Activated CD4-positive, CD25-positive, alpha-beta regulatory T cell treated with anti-CD3 and anti-CD28 coated beads, Interleukin-2, amount 50 U/mL, for 72 hours (primary cell): Measurements from ENCODE around the gene PTOV1.

Experiments used
- DNase-seq: peaks from one replicate; pipeline ENCODE4 v3.0.0; 2021

Gene PTOV1

DNA sequence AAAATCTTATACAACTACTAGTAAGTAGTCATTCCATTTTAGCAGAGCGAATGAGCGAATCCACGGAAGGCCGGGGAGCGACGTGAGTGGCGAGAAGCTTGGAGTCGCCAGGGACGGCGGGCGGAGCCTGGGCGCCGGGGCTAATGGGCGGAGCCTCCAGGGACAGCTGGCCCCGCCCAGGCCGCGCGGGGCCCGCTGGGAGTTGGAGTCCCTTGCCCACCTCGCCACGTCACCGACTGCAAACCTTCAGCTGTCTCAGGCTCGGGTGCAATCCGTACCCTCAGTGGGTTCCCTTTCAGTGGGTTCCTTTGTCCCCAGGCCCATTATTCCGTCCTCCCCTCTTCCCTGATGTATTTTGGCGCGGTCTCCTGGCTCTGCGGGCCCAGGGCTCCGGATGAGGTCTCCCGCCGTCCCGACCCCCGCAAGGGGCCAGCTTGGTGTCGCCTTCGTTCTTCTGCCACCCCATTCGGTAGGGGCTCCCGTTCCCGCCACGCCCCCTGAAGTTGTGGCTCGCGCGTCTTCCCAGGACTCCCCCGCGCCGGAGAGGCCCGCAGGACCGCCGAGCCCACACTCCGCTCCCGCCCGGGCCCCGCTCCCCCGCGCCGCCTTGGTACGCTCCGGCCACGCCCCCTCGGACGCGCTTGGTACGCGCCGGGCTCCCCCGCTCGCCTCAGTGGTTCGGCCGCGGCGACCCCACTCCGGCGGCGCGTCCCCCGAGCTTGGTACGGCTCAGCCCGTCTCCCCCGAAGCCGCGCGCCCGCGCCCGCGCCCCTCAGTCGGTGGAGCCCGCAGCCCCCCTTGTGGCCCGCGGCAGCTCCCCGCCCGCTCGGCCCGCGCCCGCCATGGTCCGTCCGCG is at the start of gene PTOV1:
PTOV1 (plus strand) TSS at position 673 of the 856 bp plus-strand sequence.
- DNase-seq = peak; percentile 93

GRCh38 chr19:49801401-49801888 is 49.5 kb upstream of the PTOV1 start:
- DNase-seq = no peak

DNA sequence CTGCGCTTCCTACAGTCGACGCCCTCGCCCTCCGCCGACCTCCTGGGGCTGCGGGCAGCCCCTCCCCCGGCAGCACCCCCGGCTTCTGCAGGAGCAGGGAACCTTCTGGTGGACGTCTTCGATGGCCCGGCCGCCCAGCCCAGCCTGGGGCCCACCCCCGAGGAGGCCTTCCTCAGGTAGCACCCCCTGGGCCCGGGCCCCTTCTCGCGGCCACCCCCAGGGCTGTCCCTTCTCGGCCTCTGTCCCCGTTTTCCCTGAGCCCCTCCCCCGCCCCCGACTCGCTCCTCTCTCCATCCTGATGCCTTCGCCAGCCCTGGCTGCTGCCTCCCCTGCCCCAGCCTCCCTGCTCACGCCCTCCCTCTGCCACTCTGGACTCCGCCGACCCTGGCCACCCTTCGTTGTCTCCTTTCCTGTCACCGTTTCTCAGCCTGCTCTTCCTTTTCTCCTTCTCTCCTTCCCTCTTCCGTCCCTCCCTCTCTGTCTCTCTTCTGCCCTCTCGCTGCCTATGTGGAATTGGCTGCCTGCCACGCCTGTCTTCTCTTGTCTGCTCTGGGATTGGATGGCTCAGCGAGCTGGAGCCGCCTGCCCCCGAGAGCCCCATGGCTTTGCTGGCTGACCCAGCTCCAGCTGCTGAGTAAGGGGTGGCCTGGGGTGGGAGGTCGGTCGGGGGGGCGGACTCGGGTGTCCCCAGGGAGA is 48.8 kb upstream of the PTOV1 start:
- no peak for DNase-seq

DNA sequence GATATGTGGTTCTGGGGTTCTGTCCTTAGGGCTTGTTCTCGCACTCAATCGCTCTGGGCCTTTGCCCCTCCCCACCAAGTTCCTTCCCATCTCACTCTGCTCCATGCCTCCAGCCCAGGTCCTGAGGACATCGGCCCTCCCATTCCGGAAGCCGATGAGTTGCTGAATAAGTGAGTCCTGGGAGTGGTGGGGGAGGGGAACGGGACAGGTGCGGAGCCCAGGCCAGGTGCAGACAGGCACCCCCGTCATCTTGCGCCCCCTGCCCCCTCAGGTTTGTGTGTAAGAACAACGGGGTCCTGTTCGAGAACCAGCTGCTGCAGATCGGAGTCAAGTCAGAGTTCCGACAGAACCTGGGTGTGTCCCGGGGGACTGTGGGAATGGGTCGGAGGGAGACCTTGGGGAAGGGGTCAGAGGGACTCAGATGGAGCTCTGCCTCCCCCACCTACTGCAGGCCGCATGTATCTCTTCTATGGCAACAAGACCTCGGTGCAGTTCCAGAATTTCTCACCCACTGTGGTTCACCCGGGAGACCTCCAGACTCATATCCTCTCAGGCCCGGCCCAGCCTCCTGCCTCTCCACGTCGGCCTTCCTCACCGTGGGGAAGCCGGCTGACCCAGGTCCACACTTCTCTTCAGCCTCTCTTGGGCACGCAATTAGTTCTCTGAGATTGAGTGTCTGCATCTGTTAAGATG is 48.0 kb upstream of the PTOV1 start:
- no peak for DNase-seq

DNA sequence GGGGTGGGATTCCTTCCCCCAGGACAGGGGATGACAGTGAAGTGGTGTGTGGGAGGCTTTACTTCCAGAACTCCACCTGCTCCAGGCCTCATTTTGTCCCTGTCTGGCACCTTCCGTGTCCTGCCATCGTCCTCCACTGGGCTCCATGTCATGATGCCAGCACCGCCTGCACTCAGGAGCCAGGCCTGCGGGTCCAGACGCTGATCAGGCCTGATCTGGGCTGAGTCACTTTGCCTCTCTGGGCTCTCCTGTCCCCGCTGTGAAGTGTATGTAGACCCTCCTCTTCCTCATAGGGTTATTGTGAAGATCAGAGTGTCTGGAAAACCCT is 47.5 kb upstream of the PTOV1 start:
- no peak for DNase-seq

- no peak for DNase-seq
Measured at GRCh38 chr19:49805822-49806619, 44.9 kb upstream of the PTOV1 start.

- no peak for DNase-seq
Measured at GRCh38 chr19:49806620-49806959, 44.4 kb upstream of the PTOV1 start.

GRCh38 chr19:49807058-49807903 is 43.7 kb upstream of the PTOV1 start:
- no peak for DNase-seq

DNA sequence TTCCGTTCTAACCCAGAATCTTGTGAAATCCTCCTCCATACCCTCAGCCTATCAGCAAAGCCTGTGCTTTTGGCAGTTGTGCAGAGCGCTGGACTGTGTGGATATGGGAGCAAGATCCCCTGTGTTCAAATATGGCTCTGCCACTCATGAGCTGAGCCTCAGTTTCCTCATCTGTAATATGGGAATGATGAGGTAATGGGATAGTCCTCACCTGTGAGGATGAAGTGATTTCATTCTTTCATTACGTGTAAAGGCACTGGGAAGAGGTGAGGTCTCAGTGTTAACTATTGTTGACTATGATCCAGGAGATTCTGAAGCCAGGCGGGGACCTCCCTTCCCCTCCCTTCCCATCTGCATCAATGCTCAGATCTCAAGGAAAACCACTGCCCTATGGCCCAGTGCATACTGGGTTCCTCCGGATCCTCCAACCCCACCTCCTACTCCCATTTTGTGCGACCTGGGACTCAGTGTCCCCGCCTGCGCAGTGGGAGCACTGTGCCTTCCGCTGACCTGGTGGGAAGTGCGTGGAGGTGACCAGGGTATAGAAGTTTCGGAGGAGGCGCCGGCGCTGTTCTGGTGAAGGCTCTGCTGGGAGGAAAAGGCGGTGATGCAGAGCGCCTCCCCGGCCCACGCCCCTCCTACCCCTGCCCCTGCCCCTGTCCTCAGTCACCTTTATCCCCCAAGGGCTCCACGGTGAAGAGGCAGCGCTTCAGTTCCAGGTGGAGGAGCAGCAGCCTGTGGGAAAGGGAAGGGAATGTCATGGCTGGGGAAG is 42.9 kb upstream of the PTOV1 start:
- no peak for DNase-seq

DNA sequence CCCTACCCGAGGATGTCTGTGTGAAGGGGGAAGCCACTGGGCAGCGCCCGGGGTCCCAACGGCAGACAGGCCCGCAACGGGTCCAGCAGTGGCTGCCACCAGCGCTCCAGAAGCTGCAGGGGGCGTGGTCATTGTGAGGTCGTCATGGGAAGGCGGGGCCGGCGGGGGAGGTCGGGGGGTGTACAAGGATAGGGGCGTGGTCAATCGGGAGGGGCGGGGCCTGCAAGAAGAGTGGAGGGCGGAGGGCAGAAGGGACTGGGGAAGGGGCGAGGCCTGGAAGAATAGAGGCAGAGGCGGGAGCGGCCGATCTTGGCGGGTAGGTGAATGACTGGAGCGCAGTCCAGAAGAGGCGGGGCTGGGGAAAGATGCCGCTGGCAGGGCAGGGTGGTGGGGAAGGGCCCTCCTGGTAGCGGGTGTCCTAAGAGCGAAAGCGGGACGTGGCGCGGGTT is 42.2 kb upstream of the PTOV1 start:
- DNase-seq = peak; percentile 84

DNA sequence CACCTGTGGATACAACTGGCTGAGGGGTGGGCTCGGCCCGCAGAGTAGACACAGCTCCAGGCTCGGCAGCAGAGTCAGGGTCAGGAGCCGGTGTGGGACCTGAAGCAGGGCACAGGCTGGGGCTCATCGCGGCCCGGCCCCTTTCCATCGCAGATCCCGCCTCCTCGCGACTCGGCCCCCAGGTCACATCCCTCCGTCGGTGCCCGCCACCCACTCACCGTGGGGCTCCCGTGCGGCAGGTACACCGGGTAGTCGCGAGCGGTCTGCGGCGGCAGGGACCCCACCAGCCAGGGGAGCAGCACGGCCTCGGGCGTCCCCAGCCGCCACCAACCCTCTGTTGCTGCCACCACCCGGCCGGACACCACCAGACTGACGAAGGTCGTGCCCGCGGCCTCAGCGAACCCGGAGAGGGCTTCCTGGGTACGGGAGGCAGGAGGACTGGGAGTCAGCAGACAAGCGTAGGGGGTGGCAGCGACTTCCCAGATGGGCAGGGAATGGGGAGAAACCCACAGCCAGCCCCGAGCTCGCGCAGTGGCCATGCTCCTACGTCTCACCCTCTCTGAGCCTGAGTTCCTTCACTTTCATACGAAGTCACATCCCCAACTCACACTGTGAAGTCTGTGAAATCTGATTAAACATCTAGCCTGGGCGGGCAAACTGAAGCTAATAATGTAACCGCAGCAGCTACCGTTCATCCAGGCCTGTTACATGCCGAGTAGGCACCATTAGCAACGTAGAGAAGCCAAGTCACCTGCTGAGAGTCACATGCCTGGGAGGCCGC is 41.6 kb upstream of the PTOV1 start:
- DNase-seq = no peak

DNA sequence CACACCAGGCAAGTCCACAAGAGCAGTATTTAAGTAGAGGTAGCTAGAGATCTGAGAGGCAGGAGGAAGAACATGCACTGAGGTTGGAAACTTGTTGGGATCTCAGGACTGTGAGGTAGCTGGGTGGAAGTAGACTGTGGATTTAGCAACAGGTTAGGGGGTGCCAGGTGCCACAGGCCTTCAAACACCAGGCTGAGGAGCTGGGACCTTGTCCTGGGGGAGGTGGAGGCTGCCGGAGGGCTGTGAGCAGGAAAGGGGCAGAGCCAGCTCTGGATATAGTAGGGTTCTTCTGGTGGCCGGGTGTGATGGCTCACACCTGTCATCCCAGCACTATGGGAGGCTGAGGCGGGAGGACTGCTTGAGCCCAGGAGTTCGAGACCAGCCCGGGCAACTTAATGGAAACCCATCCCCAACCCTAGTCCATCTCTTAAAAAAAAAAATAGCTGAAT is 41.0 kb upstream of the PTOV1 start:
- no peak for DNase-seq

DNA sequence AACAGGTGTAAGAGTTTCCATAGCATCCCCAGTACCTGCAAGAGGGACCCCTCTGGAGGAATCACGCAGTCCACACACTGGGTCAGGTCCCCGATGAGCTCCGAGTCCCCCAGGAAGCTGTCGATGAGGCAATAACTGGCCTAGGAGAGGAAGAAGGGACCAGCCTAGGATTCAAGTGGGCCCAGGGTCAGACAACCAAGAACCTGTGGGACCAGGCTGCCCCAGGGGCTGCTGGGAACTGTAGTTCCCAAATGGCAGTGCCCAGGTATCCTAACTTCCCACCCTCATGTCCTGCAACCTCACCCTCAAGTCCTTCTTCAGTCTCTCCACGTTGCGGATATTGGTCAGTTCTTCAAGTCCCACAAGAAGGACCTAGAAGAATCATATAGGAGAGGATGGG is 39.6 kb upstream of the PTOV1 start:
- no peak for DNase-seq

DNA sequence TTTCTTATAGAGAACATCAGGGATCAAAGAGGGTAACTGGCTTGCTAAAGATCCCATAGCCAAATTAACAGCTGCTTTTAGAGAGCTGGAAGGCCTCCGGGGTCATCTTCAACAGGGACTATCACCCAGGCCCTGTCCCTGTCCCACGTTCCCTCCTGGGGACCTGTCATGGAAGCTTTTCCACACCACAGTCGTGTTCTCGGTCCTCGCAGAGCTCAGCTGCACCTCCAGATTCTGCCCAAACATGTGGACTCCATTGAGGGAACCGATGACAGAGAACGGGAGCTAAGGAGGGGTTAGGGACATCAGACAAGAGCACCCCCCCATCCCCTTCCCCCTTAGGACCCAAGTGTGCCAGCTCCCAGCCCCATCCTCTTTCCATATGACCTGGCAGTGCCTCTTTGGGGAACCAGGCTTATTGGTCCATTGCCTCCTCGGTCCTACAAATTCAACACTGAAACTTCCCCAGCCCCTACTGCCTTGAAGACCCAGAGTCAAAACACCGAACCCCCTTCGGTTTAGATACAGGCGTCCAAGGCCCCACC is 38.4 kb upstream of the PTOV1 start:
- no peak for DNase-seq

DNA sequence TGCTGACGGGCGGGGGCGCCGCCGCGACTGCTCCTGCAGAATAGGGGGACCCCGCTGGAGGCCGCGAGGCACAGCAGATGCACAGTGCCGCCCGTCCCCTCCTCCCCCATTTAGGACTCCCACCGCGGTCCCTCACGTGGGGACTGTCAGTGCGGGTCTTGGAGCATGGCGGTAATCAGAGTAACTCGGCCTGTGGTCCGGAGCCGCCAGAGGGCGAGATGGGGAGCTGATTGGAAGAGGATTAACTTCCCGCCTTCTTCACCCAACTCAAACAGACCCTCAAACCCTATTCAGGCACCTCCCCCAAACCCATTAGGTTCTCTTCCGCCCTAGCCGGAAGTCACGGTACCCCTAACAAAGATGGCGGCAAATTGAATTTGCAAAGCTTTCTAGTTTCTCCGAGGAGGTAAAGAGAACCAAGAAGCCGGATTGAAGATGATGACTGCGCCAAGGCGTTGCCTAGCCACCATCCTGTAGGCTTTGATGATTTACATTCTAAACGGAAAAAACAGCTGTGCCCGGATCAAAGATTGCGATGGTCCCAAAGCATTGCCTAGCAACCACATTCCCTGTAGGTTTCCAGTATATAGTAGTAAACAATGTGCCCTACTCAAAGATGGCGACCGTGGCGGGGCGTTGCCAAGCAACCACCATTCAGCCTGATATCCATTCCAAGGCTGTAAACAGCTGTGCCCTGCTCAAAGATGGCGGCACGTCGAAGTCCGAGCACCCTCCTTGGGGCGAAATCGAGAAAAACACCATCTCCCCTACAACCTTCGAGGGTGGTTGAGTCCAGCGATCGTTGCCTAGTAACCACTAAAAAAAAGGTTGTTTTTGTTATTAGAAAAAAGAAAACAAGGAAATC is 37.7 kb upstream of the PTOV1 start, which contains the start of gene FUZ:
FUZ (minus strand) TSS at position 296 of the 865 bp plus-strand sequence; CDS start at position 110, 186 bp downstream.
- peak; percentile 87 for DNase-seq

GRCh38 chr19:49814010-49814409 is 36.9 kb upstream of the PTOV1 start:
- no peak for DNase-seq

DNA sequence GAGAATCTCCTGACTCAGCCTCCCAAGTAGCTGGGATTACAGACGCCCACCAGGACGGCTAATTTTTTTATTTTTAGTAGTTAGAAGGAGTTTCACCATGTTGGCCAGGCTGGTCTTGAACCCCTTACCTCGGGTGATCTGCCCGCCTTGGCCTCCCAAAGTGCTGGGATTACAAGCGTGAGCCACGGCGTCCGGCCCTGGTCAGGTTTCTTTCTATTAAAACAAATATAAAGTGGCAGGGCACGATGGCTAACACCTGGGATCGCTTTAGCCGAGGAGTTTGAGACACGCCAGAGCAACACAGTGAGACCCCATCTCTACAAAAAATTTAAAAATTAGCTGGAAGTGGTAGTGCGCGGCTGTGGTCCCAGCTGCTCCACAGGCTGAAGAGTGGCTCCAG is 34.4 kb upstream of the PTOV1 start:
- DNase-seq = no peak

GRCh38 chr19:49817964-49818648 is 32.9 kb upstream of the PTOV1 start, which contains the start of gene MED25:
TSS of gene MED25 (plus strand) at chr19:49818289. CDS start at chr19:49818342, 53 bp downstream.
- peak; percentile 92 for DNase-seq
